Activated naive CD4-positive, alpha-beta T cell treated with anti-CD3 and anti-CD28 coated beads for 36 hours (primary cell): ENCODE results near the gene LAMA3. TPM values are rescaled to one million over a fixed set of nuclear protein-coding genes. Genes with fewer than 3 reads are reported as not detected.
"Not testable (repeated sequence)": the region's sequence is repeated elsewhere in the genome, so short reads cannot be mapped to it uniquely, and the experiment has no call there.

Experiments
- CTCF ChIA-PET: fragments of 350-600 bp; sonication (Branson Sonifier 250); formaldehyde crosslinking; loops from one replicate; lab custom pipeline; 2021; ENCODE audit warnings: antibody characterized with exemption; lab: Charles Lee
- DNase-seq: peaks from one replicate; pipeline ENCODE4 v3.0.0-alpha.2; 2020
- H3K27ac Mint-ChIP-seq: one replicate; pipeline ENCODE4 v1.8.0; 2021; ENCODE audit warnings: mild to moderate bottlenecking, mixed read lengths
- H3K27me3 Mint-ChIP-seq: one replicate; pipeline ENCODE4 v1.8.0; 2021; ENCODE audit warnings: low read depth, mixed read lengths
- H3K36me3 Mint-ChIP-seq: one replicate; pipeline ENCODE4 v1.8.0; 2021; ENCODE audit warnings: low read depth, mixed read lengths
- H3K4me1 Mint-ChIP-seq: one replicate; pipeline ENCODE4 v1.8.0; 2021; ENCODE audit warnings: low read depth, mixed read lengths
- H3K4me3 Mint-ChIP-seq: one replicate; pipeline ENCODE4 v1.8.0; 2021; ENCODE audit warnings: mild to moderate bottlenecking, moderate library complexity, mixed read lengths
- H3K9me3 Mint-ChIP-seq: one replicate; pipeline ENCODE4 v1.8.0; 2021; ENCODE audit warnings: mixed read lengths
- intact Hi-C: fragments of 100-400 bp; cut with micrococcal nuclease; formaldehyde crosslinking; loops from one replicate; pipeline ENCODE4 v1.15.1; 2023
- total RNA-seq, 2 experiments: library from RNA; stranded (reverse); gene quantifications; one replicate each; pipeline ENCODE4 v1.2.3, GENCODE V29; 2021

The LAMA3 gene
- total RNA-seq, 2 experiments from 2014 or later, result 0.05 to 0.10 TPM

GRCh38 chr18:23712445-23712844, 23.2 kb downstream of the LAMA3 start:
- CTCF ChIA-PET, result interaction anchor here (0.7 to 2.8 kb wide), 2 partner anchors 9 to 140 kb away, joined by 3 to 8 read pairs; no protein-coding TSS in a partner anchor
- H3K27ac Mint-ChIP-seq, result no peak overlapping the region

DNA sequence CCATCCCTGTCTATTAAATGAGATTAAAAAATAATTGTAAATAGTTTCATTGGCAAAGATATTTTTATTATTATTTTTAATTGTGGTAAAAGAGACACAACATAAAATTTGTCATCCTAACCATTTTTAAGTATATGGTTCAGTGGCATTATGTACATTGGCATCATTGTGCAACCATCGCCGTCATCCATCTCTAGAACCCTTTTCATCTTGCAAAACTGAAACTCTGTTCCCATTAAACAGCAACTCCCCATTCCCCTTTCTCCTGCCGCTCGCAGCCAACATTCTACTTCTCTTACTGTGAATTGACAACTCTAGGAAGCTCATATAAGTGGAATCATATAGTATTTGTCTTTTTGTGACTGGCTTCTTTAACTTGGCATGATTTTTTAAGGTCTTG, 25.3 kb downstream of the LAMA3 start:
- intact Hi-C loops, result no loop called here
- CTCF ChIA-PET, result interaction anchor here (0.7 kb wide), 1 partner anchor 33 kb away, joined by 3 read pairs; no protein-coding TSS in a partner anchor
- Mint-ChIP-seq H3K9me3 (no peaks in the 10 kb centered on the region), H3K4me3 (no peak overlapping the region), H3K27ac (no peak overlapping the region), H3K27me3 (no peaks in the 10 kb centered on the region), H3K36me3 (no peaks in the 10 kb centered on the region), H3K4me1 (peaks cover 10% of the 10 kb centered on the region)
- no peak for DNase-seq

More at GRCh38 chr18:23712445-23712844, 23.2 kb downstream of the LAMA3 start:
- Mint-ChIP-seq H3K36me3 (no peaks in the 10 kb centered on the region), H3K27me3 (no peaks in the 10 kb centered on the region), H3K4me3 (no peak overlapping the region), H3K9me3 (peaks cover 3% of the 10 kb centered on the region), H3K4me1 (peaks cover 10% of the 10 kb centered on the region)
- no peak for DNase-seq
- intact Hi-C loops, result no loop called here

DNA sequence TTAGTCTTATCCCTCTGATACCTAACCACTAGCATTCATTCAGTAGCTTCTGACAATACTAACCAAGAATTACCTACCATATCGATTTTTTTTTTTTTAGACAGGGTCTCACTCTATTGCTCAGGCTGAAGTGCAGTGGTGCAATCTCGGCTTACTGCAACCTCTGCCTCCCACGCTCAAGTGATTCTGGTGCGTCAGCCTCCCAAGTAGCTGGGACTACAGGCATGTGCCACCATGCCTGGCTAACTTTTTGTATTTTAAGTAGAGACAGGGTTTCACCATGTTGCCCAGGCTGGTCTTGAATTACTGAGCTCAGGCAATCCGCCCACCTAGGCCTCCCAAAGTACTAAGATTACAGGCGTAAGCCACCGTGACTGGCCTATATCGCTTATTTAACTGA, 26.8 kb downstream of the LAMA3 start:
- H3K4me3 Mint-ChIP-seq, H3K9me3 Mint-ChIP-seq, DNase-seq, H3K36me3 Mint-ChIP-seq, H3K4me1 Mint-ChIP-seq, intact Hi-C loops, H3K27me3 Mint-ChIP-seq, H3K27ac Mint-ChIP-seq: not testable (repeated sequence)
- CTCF ChIA-PET, result interaction anchor here (0.8 kb wide), 1 partner anchor 12 kb away, joined by 5 read pairs; no protein-coding TSS in a partner anchor

GRCh38 chr18:23716516-23716915, 27.3 kb downstream of the LAMA3 start:
- H3K27me3 Mint-ChIP-seq, result peaks cover under 1% of the 10 kb centered on the region
- no peaks in the 10 kb centered on the region for H3K9me3 Mint-ChIP-seq
- DNase-seq, result no peak
- CTCF ChIA-PET, result no interaction called here
- no peak overlapping the region for H3K27ac Mint-ChIP-seq
- H3K4me3 Mint-ChIP-seq, result no peak overlapping the region
- intact Hi-C loops, result no loop called here
- peaks cover 10% of the 10 kb centered on the region for H3K4me1 Mint-ChIP-seq
- H3K36me3 Mint-ChIP-seq, result no peaks in the 10 kb centered on the region

GRCh38 chr18:23716966-23717365, 27.7 kb downstream of the LAMA3 start:
- Mint-ChIP-seq H3K27me3 (peaks cover 2% of the 10 kb centered on the region), H3K36me3 (no peaks in the 10 kb centered on the region), H3K27ac (no peak overlapping the region), H3K4me3 (no peak overlapping the region), H3K9me3 (no peaks in the 10 kb centered on the region), H3K4me1 (peaks cover 10% of the 10 kb centered on the region)
- CTCF ChIA-PET, result no interaction called here
- intact Hi-C loops, result no loop called here
- DNase-seq, result no peak

DNA sequence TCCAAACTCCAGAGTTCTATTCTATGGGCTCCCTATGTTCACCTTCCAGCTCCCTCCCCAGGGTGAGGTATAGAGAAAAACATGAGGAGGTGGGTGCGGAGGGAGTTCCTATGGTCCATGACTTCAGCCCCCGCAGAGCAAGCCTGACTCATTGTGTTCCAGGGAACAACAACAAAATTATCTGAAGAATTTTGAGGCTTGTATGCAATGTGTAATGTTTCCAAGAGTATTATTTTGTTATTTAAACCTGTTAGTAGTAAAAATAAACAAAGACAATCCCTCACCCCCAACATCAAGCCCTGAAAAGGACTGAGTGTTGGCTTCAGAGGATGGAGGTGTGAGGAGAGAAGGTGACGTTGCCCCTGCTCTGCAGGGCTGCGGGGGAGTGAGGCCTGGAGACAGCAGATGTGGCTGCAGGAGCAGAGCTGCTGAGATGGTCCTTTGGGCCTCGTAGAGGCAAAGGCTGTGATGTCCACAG, 29.0 kb downstream of the LAMA3 start:
- no peaks in the 10 kb centered on the region for H3K9me3 Mint-ChIP-seq
- intact Hi-C loops, result no loop called here
- H3K4me1 Mint-ChIP-seq, result peaks cover under 1% of the 10 kb centered on the region
- peaks cover 2% of the 10 kb centered on the region for H3K27me3 Mint-ChIP-seq
- H3K4me3 Mint-ChIP-seq, result no peak overlapping the region
- no peak overlapping the region for H3K27ac Mint-ChIP-seq
- no peaks in the 10 kb centered on the region for H3K36me3 Mint-ChIP-seq
- no peak for DNase-seq
- CTCF ChIA-PET, result no interaction called here

DNA sequence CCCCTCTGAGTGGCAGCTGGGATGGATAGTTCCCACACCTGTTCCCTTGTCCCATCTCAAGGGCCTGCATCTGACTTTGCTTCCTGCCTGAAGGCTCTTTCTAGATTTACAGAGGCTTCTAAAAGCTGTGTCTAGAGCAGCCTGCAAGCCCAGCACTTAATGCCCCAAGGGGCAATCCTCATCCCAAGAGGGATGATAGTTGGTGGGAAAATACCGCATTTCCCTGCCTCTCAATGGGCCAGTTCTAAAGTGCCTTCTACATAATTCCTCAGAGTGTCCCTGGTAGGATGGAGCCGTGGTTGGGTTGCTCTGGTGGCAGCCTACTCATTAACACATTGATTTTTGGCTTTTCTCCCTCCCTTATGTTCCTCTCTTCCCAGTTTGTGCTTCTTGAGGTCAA, 29.5 kb downstream of the LAMA3 start:
- no peaks in the 10 kb centered on the region for H3K9me3 Mint-ChIP-seq
- no peak for DNase-seq
- no peak overlapping the region for H3K4me3 Mint-ChIP-seq
- no peaks in the 10 kb centered on the region for H3K4me1 Mint-ChIP-seq
- peaks cover 2% of the 10 kb centered on the region for H3K27me3 Mint-ChIP-seq
- intact Hi-C loops, result no loop called here
- H3K27ac Mint-ChIP-seq, result no peak overlapping the region
- CTCF ChIA-PET, result no interaction called here
- H3K36me3 Mint-ChIP-seq, result no peaks in the 10 kb centered on the region

DNA sequence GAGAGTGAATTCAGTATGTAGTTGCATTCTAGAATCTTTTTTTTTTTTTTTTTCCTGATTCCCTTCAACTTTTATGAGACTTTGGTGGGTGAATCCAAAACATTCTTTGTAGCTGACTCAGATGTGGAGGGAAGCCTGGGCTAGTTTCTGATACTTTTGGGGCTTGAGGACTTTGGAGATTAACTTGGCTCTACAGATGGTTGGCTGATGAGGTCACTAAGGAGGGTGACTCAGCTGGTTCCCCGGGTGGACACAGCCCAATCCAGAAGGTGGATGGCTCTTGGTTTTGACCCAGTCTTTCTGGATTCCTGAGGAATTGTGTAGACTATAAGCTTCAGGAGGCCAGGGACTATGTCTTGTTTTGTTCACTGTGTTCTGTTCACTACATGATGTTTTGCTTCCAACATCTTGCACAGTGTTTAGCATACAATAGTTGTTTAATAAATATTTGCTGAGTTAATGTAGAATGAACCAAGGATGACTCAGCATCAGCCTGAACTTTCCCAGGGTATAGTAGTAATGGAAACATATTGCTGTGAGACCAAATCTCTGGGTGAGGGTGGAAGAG, 30.5 kb downstream of the LAMA3 start:
- Mint-ChIP-seq H3K27me3 (peaks cover 2% of the 10 kb centered on the region), H3K27ac (no peak overlapping the region), H3K9me3 (no peaks in the 10 kb centered on the region), H3K4me3 (no peak overlapping the region), H3K36me3 (no peaks in the 10 kb centered on the region), H3K4me1 (no peaks in the 10 kb centered on the region)
- CTCF ChIA-PET, result interaction anchor here (0.9 kb wide), 2 partner anchors 17 to 18 kb away, joined by 3 to 5 read pairs; no protein-coding TSS in a partner anchor
- no peak for DNase-seq
- intact Hi-C loops, result no loop called here

- no peak overlapping the region for H3K4me3 Mint-ChIP-seq
- H3K36me3 Mint-ChIP-seq, result no peaks in the 10 kb centered on the region
- H3K27ac Mint-ChIP-seq, result no peak overlapping the region
- CTCF ChIA-PET, result interaction anchor here (0.8 to 1.2 kb wide), 2 partner anchors 18 to 19 kb away, joined by 3 to 4 read pairs; no protein-coding TSS in a partner anchor
- H3K4me1 Mint-ChIP-seq, result no peaks in the 10 kb centered on the region
- H3K9me3 Mint-ChIP-seq, result no peaks in the 10 kb centered on the region
- intact Hi-C loops, result no loop called here
- peaks cover 2% of the 10 kb centered on the region for H3K27me3 Mint-ChIP-seq
- no peak for DNase-seq
Measured at GRCh38 chr18:23721696-23722480, 32.6 kb downstream of the LAMA3 start.

- H3K4me1 Mint-ChIP-seq, result no peaks in the 10 kb centered on the region
- peaks cover 2% of the 10 kb centered on the region for H3K27me3 Mint-ChIP-seq
- no peaks in the 10 kb centered on the region for H3K9me3 Mint-ChIP-seq
- DNase-seq, result no peak
- CTCF ChIA-PET, result interaction anchor here (0.8 kb wide), 1 partner anchor 19 kb away, joined by 3 read pairs; no protein-coding TSS in a partner anchor
- H3K36me3 Mint-ChIP-seq, result no peaks in the 10 kb centered on the region
- intact Hi-C loops, result no loop called here
- H3K4me3 Mint-ChIP-seq, result no peak overlapping the region
- H3K27ac Mint-ChIP-seq, result no peak overlapping the region
Measured at GRCh38 chr18:23722646-23723045, 33.4 kb downstream of the LAMA3 start.

DNA sequence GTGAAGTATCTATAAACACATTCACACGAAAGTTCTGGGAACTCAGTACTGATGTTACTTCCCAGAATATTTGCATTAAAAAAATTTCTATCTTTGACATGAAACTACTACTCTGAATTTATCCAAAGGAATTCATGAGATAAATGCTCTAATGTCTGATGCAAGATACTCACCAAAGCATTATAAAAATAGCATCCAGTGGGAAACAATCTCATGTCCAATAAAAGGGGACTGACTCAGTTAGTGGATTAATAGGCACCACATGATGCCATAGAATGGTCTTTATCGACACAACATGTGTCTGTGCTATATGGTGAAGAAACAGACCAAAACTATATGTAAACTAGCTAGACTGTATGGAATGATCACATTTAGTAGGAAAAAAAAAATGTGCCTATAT, 33.9 kb downstream of the LAMA3 start:
- Mint-ChIP-seq H3K9me3 (no peaks in the 10 kb centered on the region), H3K27ac (no peak overlapping the region), H3K36me3 (no peaks in the 10 kb centered on the region), H3K4me1 (no peaks in the 10 kb centered on the region), H3K27me3 (peaks cover 2% of the 10 kb centered on the region), H3K4me3 (no peak overlapping the region)
- DNase-seq, result no peak
- CTCF ChIA-PET, result interaction anchor here (1.0 kb wide), 1 partner anchor 20 kb away, joined by 3 read pairs; no protein-coding TSS in a partner anchor
- intact Hi-C loops, result no loop called here

DNA sequence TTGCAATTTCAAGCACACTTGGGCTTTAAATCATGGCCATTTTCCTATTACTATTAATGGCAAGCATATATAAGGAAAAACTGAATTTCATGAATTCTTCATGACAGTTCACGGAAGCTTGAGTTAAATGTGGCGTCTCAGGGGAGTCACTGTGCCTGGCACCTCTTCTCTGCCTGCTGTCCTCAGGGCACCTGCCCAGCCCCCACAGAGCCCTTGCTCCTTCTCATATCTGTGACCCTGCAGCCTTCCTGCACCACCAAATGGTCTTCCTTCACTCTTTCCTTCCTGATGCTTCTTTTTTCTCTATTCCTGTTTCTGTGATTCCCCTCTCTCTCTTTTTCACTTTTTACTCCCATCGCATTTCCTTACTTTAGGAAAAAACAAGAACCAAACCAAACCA, 35.4 kb downstream of the LAMA3 start:
- Mint-ChIP-seq H3K9me3 (no peaks in the 10 kb centered on the region), H3K27ac (no peak overlapping the region), H3K4me1 (no peaks in the 10 kb centered on the region), H3K27me3 (peaks cover 2% of the 10 kb centered on the region), H3K4me3 (no peak overlapping the region), H3K36me3 (no peaks in the 10 kb centered on the region)
- intact Hi-C loops, result no loop called here
- DNase-seq, result no peak
- CTCF ChIA-PET, result no interaction called here
